SIG-M5 treated with dmso at 0.1 percent for 504 hours (cell line): Measurements from ENCODE around the gene APEH.
"Not testable (repeated sequence)": the region's sequence is repeated elsewhere in the genome, so short reads cannot be mapped to it uniquely, and the experiment has no call there.

Experiments used
- DNase-seq: peaks from one replicate; lab custom pipeline; 2025; ENCODE audit not compliant: unreplicated experiment; lab: John Stamatoyannopoulos, UW

APEH gene

GRCh38 chr3:49689046-49689907 is 15.1 kb downstream of the APEH start, which contains the start of the genes MST1 and RNF123:
MST1 (minus strand) TSS chr3:49689474; CDS start chr3:49688691, 783 bp downstream.
RNF123 (plus strand) TSS chr3:49689557; CDS start chr3:49691166, 1,609 bp downstream.
- DNase-seq: no peak

GRCh38 chr3:49689908-49690624 is 15.9 kb downstream of the APEH start:
- DNase-seq: not testable (repeated sequence)

- not testable (repeated sequence) for DNase-seq
These were observed 16.7 kb downstream of the APEH start for GRCh38 chr3:49690856-49691255.

GRCh38 chr3:49691481-49691880 is 17.3 kb downstream of the APEH start:
- not testable (repeated sequence) for DNase-seq

- not testable (repeated sequence) for DNase-seq
These were observed 20.4 kb downstream of the APEH start for GRCh38 chr3:49694409-49695070.

GRCh38 chr3:49695350-49696015 is 21.3 kb downstream of the APEH start:
- DNase-seq: not testable (repeated sequence)

DNA sequence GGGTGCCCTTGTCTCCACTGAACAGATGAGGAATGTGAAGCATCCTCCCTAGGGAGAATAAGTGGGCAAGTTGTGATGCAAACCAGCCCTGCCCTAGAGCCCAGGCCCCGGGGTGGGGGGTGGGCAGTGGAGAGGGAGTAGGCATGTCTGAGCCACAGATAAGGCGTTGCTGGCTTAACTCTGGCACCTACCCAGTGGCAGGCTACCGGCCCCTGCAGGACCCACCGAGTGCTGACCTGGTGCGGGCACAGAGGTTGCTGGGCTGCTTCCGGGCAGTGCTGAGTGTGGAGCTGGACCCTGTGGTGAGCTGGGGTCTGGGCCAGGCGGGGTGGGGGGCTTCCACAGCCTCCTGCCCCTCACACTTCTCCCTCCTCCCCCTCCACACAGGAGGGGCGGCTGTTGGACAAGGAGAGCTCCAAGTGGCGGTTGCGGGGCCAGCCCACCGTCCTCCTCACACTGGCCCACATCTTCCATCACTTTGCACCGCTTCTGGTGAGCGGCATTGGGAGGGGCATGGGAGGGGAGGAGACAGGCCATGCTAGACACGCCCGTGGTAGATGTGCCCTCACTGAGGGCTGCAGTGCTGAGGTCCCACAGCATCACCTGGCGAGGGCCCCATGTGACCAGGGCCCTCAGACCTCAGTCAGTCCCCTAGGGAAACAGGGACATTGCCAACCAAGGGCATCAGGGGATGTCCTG is 25.3 kb downstream of the APEH start:
- DNase-seq: no peak

DNA sequence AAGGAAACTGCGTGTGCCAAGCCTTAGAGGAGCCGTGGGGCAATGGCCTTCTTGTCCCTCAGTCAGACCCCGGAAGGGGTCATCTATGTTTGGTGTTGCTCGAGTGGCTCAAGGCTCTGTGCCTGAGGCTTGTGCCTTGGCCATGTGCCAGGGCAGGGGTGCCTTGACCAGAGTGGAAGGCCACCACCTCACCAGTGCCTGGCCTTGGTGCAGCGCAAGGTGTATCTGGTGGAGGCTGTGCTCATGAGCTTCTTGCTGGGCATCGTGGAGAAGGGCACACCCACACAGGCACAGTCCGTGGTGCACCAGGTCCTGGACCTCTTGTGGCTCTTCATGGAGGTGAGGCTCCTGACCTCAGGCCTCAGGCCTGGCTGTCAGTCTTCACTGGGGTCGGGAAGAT is 25.9 kb downstream of the APEH start:
- no peak for DNase-seq

GRCh38 chr3:49700453-49701128 is 26.4 kb downstream of the APEH start:
- DNase-seq: no peak

GRCh38 chr3:49701388-49702077 is 27.4 kb downstream of the APEH start:
- DNase-seq: no peak

DNA sequence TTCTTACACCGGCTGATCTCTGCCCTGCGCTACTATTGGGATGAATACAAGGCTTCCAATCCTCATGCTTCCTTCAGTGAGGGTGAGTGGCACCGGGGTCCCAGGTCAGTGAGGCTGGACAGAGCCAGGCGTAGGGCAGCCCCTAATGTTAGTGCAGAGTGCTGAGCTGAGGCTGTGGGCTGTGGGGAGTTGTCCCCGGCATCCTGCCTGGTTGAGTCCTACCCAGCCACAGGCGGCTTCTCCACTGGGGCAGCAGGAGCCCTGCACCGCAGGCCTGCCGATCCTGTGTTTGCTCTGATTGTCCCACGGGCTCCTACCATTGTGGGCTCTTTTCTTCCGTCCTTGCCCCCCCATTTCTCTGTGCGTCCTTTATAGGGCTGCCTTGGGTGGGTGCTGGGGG is 28.5 kb downstream of the APEH start:
- no peak for DNase-seq

DNA sequence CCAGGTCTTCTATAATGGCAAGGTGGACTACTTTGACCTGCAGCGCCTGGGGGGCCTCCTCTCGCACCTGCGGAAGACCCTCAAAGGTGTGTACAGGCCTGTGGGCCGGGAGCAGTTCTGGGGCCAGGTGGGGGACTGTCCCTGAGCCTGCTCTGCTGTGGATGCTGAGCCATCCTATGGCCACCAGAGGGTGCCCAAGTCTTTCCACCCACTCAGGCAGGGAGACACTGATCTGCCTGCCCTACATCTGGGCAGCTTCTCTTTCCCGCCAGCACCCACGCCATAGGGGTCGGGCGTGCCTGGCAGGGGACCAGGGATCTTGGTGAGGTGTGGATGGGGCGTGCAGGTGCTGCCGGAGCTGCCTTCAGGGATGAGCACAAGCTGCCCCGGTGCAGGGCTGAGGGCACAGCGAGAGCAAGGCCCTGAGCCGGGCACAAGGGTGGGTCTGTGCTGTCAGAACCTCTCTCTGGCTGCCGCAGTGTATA is 29.3 kb downstream of the APEH start:
- DNase-seq: peak; percentile 60

DNA sequence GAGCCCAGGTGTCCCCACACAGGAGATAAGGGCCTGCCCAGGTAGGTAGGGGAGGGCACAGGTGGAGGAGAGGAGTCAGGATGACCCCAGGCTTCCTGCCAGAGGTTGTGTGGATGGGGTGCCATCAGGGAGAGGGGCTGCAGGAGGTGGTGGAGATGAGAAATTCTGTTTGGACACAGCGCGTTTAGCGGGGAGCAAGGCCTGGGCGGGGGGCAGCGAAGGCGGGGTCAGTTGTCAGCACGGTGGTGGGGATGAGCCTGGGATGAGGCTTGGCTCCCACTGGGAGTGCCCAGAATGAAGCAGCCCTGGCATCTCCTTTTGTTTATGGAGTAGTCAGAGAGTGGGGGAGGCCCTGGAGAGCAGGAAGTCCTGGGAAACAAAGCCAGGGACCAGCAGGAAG is 29.8 kb downstream of the APEH start:
- DNase-seq: no peak

GRCh38 chr3:49704629-49705028 is 30.5 kb downstream of the APEH start:
- DNase-seq: no peak

- no peak for DNase-seq
These were observed 31.3 kb downstream of the APEH start for GRCh38 chr3:49705390-49705960.

GRCh38 chr3:49706456-49707112 is 32.4 kb downstream of the APEH start:
- DNase-seq: no peak

DNA sequence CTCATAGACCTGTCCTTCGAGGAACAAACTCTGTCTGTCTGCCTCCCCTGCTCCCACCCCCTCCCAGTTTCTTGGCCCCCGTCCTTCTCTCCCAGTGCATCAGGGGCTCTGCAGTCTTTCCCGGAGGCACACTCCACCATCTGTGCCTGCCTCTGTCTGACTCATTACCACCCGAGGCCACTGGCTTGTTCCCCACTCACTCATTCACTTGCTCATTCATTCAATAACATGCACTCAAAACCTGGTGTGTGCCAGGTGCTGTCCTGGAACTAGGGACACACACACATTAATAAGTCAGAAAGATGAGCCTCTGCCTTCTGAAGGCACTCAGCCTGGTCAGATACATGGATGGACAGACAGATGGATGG is 32.9 kb downstream of the APEH start:
- DNase-seq: no peak

DNA sequence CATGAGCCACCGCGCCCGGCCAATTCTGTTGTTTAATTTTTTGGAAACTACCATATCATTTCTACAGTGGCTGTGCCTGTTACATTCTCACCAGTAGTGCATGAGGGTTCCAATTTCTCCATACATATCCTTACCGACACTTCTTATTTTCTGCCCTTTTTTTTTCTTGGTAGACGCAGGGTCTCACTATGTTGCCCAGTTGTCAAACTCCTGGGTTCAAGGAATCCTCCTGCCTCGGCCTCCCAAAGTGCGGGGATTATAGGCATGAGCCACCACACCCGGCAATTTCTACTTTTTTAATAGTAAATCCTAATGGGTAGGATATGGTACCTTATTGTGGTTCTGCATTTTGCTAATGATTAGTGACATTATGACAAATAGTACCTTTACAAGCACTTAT is 35.7 kb downstream of the APEH start:
- no peak for DNase-seq
